Fibroblast of the aortic adventitia (primary cell): ENCODE measurements around the gene OR14C36. TPM values are rescaled to one million over a fixed set of nuclear protein-coding genes. Genes with fewer than 3 reads are reported as not detected.

Experiments
- DNase-seq: peaks from one replicate; pipeline ENCODE4 v3.0.0-alpha.2; 2010; ENCODE audit warnings: low read depth
- H3K4me3 ChIP-seq: 2 replicates; pipeline ENCODE4 v1.5.1; 2011; ENCODE audit warnings: low read depth, mild to moderate bottlenecking, control low read depth, low read length, moderate library complexity
- total RNA-seq: library from RNA; depleted of rRNA; stranded (reverse); fragments of >200 nt; gene quantifications from 2 replicates; pipeline ENCODE4 v1.2.3, GENCODE V29; 2012; ENCODE audit warnings: low replicate concordance
- TF ChIP-seq, protein P1 (sequence below): IDR thresholded peaks from 2 replicates; pipeline ENCODE4 v1.5.1; 2011; ENCODE audit warnings: mild to moderate bottlenecking, low read length, control low read depth, inconsistent platforms; ENCODE audit not compliant: insufficient read depth

OR14C36 gene
- total RNA-seq, 1 donor: not detected

- DNase-seq: no peak
- TF ChIP-seq, protein P1, sequence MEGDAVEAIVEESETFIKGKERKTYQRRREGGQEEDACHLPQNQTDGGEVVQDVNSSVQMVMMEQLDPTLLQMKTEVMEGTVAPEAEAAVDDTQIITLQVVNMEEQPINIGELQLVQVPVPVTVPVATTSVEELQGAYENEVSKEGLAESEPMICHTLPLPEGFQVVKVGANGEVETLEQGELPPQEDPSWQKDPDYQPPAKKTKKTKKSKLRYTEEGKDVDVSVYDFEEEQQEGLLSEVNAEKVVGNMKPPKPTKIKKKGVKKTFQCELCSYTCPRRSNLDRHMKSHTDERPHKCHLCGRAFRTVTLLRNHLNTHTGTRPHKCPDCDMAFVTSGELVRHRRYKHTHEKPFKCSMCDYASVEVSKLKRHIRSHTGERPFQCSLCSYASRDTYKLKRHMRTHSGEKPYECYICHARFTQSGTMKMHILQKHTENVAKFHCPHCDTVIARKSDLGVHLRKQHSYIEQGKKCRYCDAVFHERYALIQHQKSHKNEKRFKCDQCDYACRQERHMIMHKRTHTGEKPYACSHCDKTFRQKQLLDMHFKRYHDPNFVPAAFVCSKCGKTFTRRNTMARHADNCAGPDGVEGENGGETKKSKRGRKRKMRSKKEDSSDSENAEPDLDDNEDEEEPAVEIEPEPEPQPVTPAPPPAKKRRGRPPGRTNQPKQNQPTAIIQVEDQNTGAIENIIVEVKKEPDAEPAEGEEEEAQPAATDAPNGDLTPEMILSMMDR: no peak
- H3K4me3 ChIP-seq: no peak overlapping the region
These were observed 10.8 kb downstream of the OR14C36 start for GRCh38 chr1:248359415-248359814.

GRCh38 chr1:248361121-248361715 is 12.6 kb downstream of the OR14C36 start, which contains the start of gene OR2T4:
Gene OR2T4, plus strand, starts transcription at chr1:248361665. Its CDS starts 0 bp downstream, at chr1:248361665.
- TF ChIP-seq, protein P1: no peak
- DNase-seq: no peak
- H3K4me3 ChIP-seq: no peak within 1 kb of the TSS

DNA sequence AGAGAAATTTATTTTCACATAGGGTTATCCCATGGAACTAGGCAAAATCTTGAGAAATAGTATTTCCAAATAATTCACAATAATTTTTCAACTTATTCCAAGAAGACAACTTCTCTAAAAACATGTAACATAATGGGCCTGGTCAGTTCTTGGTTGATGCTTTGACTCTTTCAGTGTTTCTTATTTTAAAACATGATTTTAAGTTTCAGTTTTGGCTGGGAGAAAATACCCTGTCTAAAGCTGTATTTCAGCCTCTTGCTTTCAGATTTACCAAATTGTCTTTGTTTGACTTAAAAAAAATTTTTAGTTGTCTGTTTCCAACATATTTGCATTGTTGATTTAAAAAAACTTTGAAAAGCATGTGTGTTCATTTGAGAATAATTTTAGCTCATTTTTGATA is 18.0 kb downstream of the OR14C36 start:
- H3K4me3 ChIP-seq: no peak overlapping the region
- TF ChIP-seq, protein P1: no peak
- DNase-seq: no peak

DNA sequence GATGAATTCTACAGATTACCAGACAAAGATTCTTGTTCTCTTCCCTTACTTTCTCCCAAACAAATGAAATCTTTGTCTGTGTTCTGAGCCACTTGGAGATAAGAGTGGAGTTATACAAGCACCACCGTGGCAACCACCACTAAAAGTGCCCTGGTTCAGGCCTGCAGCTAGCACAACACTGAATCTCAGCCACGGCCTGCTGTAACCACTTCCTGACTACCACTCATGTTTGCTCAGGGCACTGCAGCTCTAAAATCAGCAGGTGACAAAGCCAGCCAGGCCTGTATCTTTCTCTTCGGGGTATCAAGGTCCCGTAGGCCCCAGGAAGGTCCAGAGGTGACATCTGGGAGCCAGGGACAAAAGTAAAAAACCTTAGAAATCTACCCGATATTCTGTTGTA is 23.8 kb downstream of the OR14C36 start:
- H3K4me3 ChIP-seq: no peak overlapping the region
- TF ChIP-seq, protein P1: no peak
- no peak for DNase-seq

DNA sequence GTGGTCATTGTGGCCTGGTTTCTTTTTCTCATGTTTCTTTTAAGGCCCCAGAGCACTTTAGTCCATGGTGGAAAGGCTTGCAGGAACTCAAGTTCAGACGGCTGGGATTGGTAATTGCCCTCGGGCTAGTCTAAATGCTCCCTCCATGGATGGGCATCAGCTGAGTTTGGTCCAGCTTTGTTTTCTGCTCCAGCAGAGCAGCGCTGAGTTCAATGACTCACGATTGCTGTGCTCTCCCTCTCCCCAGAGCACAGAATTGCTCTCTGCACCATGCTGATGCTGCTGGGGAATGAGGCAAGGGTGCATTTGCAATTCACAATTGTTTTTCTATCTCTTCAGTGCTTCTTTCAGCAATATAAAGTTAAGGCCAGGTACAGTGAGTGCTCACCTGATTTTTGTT is 25.2 kb downstream of the OR14C36 start:
- TF ChIP-seq, protein P1: no peak
- no peak overlapping the region for H3K4me3 ChIP-seq
- no peak for DNase-seq

GRCh38 chr1:248375446-248375845 is 26.9 kb downstream of the OR14C36 start, which contains the start of gene OR2T6:
Gene OR2T6, plus strand, starts transcription at chr1:248375746. Its CDS starts 11,863 bp downstream, at chr1:248387609.
- no peak within 1 kb of the TSS for H3K4me3 ChIP-seq
- DNase-seq: no peak
- TF ChIP-seq, protein P1: no peak

- no peak for DNase-seq
- TF ChIP-seq, protein P1: no peak
- no peak overlapping the region for H3K4me3 ChIP-seq
These were observed 28.3 kb downstream of the OR14C36 start for GRCh38 chr1:248376916-248377315.
